Adrenal gland (tissue), 12 donors: ENCODE data around the gene CDCA4. TPM values are rescaled to one million over a fixed set of nuclear protein-coding genes. Genes with fewer than 3 reads are reported as not detected.

ENCODE experiments used
- DNase-seq, 7 donors: peaks; one replicate each; pipeline ENCODE4 v3.0.0-alpha.2; 2019 to 2020
- H3K27ac ChIP-seq, 5 donors: fragments of 200-600 bp; sonication (generic) in 4 of 5; 1 replicate in 3 of 5; 2 replicates in 2 of 5; pipeline versions ENCODE4 v1.5.1 to v1.8.0; 2016 to 2020; ENCODE audit warnings: mild to moderate bottlenecking in 1 of 5
- H3K27me3 ChIP-seq: fragments of 200-600 bp; 2 replicates; pipeline ENCODE4 v1.8.0; 2021
- H3K36me3 ChIP-seq, 2 donors: fragments of 200-600 bp; replicated peaks in 1 of 2; 1 replicate in 1 of 2; 2 replicates in 1 of 2; pipeline versions ENCODE4 v1.5.1 to v1.8.0; 2018 to 2022
- H3K4me1 ChIP-seq, 2 donors: fragments of 200-600 bp; replicated peaks in 1 of 2; 1 replicate in 1 of 2; 2 replicates in 1 of 2; pipeline versions ENCODE4 v1.5.1 to v1.8.0; 2018 to 2021
- H3K4me3 ChIP-seq, 4 donors: fragments of 200-600 bp; sonication (generic) in 3 of 4; one replicate each; pipeline ENCODE4 v1.5.1; 2016 to 2018
- H3K9me3 ChIP-seq, 3 donors: fragments of 200-600 bp; sonication (generic) in 1 of 3; replicated peaks in 1 of 3; 1 replicate in 2 of 3; 2 replicates in 1 of 3; pipeline versions ENCODE4 v1.5.1 to v1.8.0; 2016 to 2021
- POLR2A ChIP-seq, 2 donors: fragments of 450-650 bp; IDR thresholded peaks; one replicate each; pipeline ENCODE4 v1.6.1; 2017; ENCODE audit warnings: antibody characterized with exemption in 2 of 2, mild to moderate bottlenecking in 2 of 2, moderate library complexity in 1 of 2
- WGBS, 4 donors: extraction: QIAGEN DNeasy Blood & Tissue Kit in 2 of 4; methylation state at CpG; one replicate each; pipeline versions ENCODE4 v1.1.5 to v1.1.7; 2013 to 2017; 5-methylcytosine and 5-hydroxymethylcytosine counted together
- intact Hi-C, 2 donors: fragments of 100-400 bp; cut with DNase I; formaldehyde crosslinking; loops; one replicate each; pipeline versions ENCODE4 v1.14.1 to v1.15.0; 2022 to 2023
- polyA plus RNA-seq, 3 donors: library from polyadenylated mRNA; stranded (reverse); fragments of 200-250 nt in 2 of 3; fragments of 350-450 nt in 1 of 3; fragmentation: Illumina TruSeq in 1 of 3; extraction: RNeasy Lipid Tissue Mini Kit (QIAGEN cat#74804) in 1 of 3; gene quantifications; one replicate each; pipeline ENCODE4 v1.2.3, GENCODE V29; 2013 to 2014
- total RNA-seq, 9 donors: library from RNA; depleted of rRNA in 4 of 9; stranded (reverse); fragments of >200 nt in 4 of 9; fragments of 120-200 nt in 1 of 9; fragmentation: NEBNext Ultra II Directional in 1 of 9; extraction: Animal tissue kit (Norgen Biotek cat#: 25700) in 1 of 9; gene quantifications; one replicate each; pipeline versions ENCODE4 v1.1.0 to v1.2.4, GENCODE V29; 2013 to 2023
- TF ChIP-seq, protein P1 (sequence below), 6 experiments: fragments of 450-650 bp in 4 of 6; fragments of 200-600 bp in 2 of 6; sonication (generic) in 1 of 6; IDR thresholded peaks; 1 replicate in 5 of 6; 2 replicates in 1 of 6; pipeline versions ENCODE4 v1.5.1 to v1.8.0; 2016 to 2021; ENCODE audit warnings: antibody characterized with exemption in 6 of 6, mild to moderate bottlenecking in 2 of 6, moderate library complexity in 1 of 6
- donor health status: healthy with polysubstance abuse.
- donor health status: Bipolar disorder and iron deficiency.
- donor health status: DM: yes; HTN: yes; CAD: no.
- donor health status: DM: no; HTN: no; CAD: no.
- donor health status: DM: no; HTN: no; CAD: no.
- donor health status: DM: yes; HTN: yes; CAD: no.

CDCA4 gene
- total and polyA plus RNA-seq, 12 donors: 0.66 to 10.5 (median 4.1) TPM

- no peak overlapping the region for H3K27ac ChIP-seq
- intact Hi-C loops: loop anchor here in 1 of 2 donors (5.0 kb wide), 1 partner anchor 39 kb away; no protein-coding TSS in a partner anchor
- H3K9me3 ChIP-seq: no peaks in the 10 kb centered on the region
- no peaks in the 10 kb centered on the region for H3K36me3 ChIP-seq
- peaks cover 16% of the 10 kb centered on the region for H3K27me3 ChIP-seq
- H3K4me1 ChIP-seq: peaks cover 13 to 47% of the 10 kb centered on the region in 2 donors
- H3K4me3 ChIP-seq: no peak overlapping the region
- 91 to 96% (median 95%) methylated on average over 6 to 12 of the region's 12 CpGs for WGBS, 4 donors
- TF ChIP-seq, protein P1, sequence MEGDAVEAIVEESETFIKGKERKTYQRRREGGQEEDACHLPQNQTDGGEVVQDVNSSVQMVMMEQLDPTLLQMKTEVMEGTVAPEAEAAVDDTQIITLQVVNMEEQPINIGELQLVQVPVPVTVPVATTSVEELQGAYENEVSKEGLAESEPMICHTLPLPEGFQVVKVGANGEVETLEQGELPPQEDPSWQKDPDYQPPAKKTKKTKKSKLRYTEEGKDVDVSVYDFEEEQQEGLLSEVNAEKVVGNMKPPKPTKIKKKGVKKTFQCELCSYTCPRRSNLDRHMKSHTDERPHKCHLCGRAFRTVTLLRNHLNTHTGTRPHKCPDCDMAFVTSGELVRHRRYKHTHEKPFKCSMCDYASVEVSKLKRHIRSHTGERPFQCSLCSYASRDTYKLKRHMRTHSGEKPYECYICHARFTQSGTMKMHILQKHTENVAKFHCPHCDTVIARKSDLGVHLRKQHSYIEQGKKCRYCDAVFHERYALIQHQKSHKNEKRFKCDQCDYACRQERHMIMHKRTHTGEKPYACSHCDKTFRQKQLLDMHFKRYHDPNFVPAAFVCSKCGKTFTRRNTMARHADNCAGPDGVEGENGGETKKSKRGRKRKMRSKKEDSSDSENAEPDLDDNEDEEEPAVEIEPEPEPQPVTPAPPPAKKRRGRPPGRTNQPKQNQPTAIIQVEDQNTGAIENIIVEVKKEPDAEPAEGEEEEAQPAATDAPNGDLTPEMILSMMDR (IDR thresholded peaks at IDR 0.05): no peak
- TF ChIP-seq POLR2A (IDR thresholded peaks at IDR 0.05): no peak
- DNase-seq: peak in 1 of 7 donors; percentile 16
Observed at GRCh38 chr14:104971447-104972240, 49.2 kb downstream of the CDCA4 start.

GRCh38 chr14:104970231-104971068 is 50.4 kb downstream of the CDCA4 start:
- Histone ChIP-seq H3K4me3 (no peak overlapping the region), H3K9me3 (no peaks in the 10 kb centered on the region), H3K36me3 (no peaks in the 10 kb centered on the region), H3K4me1 (peaks cover 13 to 36% of the 10 kb centered on the region in 2 donors), H3K27ac (no peak overlapping the region), H3K27me3 (peaks cover 19% of the 10 kb centered on the region)
- WGBS, 4 donors: 70 to 84% (median 80%) methylated on average over 1 to 19 of the region's 19 CpGs
- intact Hi-C loops: loop anchor here in 1 of 2 donors (5.0 kb wide), 1 partner anchor 38 kb away; no protein-coding TSS in a partner anchor
- no peak for TF ChIP-seq POLR2A (IDR thresholded peaks at IDR 0.05)
- TF ChIP-seq, protein P1 (IDR thresholded peaks at IDR 0.05): no peak
- peak in 1 of 7 donors; percentile 58 for DNase-seq

GRCh38 chr14:104969741-104970230 is 51.1 kb downstream of the CDCA4 start:
- Histone ChIP-seq H3K4me3 (no peak overlapping the region), H3K4me1 (peaks cover 13 to 36% of the 10 kb centered on the region in 2 donors), H3K27ac (no peak overlapping the region), H3K36me3 (no peaks in the 10 kb centered on the region), H3K27me3 (peaks cover 19% of the 10 kb centered on the region), H3K9me3 (no peaks in the 10 kb centered on the region)
- TF ChIP-seq POLR2A (IDR thresholded peaks at IDR 0.05): no peak
- TF ChIP-seq, protein P1 (IDR thresholded peaks at IDR 0.05): no peak
- intact Hi-C loops: loop anchor here in 1 of 2 donors (5.0 kb wide), 1 partner anchor 37 kb away; no protein-coding TSS in a partner anchor
- DNase-seq: peak in 1 of 7 donors; percentile 13
- WGBS, 4 donors: 84 to 100% (median 88%) methylated on average over 2 to 10 of the region's 10 CpGs; no CpG with 5 or more reads in 1 of the 4 donors
